ENCODE data around the gene CPVL. TPM values are rescaled to one million over a fixed set of nuclear protein-coding genes. Genes with fewer than 3 reads are reported as not detected.

Gene CPVL
- total and polyA plus RNA-seq, 4 donors = 16.6 to 34.8 (median 17.6) TPM

DNA sequence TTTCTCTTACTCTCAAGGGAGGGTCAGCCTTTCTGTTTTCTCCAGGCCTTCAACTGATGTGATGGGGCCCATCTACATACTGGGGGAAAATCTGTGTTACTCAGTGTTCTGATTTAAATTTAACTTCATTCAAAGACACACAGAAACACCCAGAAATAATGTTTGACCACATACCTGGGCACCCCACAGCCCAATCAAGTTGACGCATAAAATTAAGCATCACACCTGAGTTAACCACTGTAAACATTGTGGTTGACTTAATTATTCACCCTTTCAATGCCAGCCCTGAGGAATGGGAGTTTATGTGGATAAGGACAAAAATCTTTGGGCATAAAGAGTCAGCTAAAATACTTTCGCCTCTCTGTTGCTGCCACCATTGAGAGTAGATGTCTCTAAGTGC is 38.3 kb upstream of the CPVL start:
- TF ChIP-seq CTCF (IDR thresholded peaks at IDR 0.05; ENCODE audit: control extremely low read depth, extremely low read depth) = no peak
- no peak overlapping the region for H3K4me3 ChIP-seq
- H3K9me3 ChIP-seq (ENCODE audit: control insufficient read depth in 4 of 4, insufficient read depth in 3 of 4, low read length in 3 of 4) = no peaks in the 10 kb centered on the region
- ATAC-seq (ENCODE audit: insufficient read depth, low FRiP score) = no peak
- no peak overlapping the region for H3K27ac ChIP-seq (ENCODE audit: low read depth in 1 of 2, low read length in 1 of 2)
- no peak overlapping the region for H3K9ac ChIP-seq (ENCODE audit: insufficient read depth in 1 of 2, low read length in 2 of 2)
- no peaks in the 10 kb centered on the region for H3K4me1 ChIP-seq (ENCODE audit: control insufficient read depth in 5 of 5, insufficient read depth in 5 of 5, low read length in 5 of 5)
- no peak for DNase-seq
- no peaks in the 10 kb centered on the region for H3K36me3 ChIP-seq (ENCODE audit: control insufficient read depth in 4 of 4, insufficient read depth in 4 of 4, low read length in 4 of 4)
- WGBS, 2 donors = 92 to 94% methylated on average over 2 of the region's 2 CpGs
- H3K27me3 ChIP-seq (ENCODE audit: control insufficient read depth in 3 of 3, insufficient read depth in 3 of 3, low read length in 2 of 3) = peaks cover 0 to 3% (median 0%) of the 10 kb centered on the region in 3 donors

DNA sequence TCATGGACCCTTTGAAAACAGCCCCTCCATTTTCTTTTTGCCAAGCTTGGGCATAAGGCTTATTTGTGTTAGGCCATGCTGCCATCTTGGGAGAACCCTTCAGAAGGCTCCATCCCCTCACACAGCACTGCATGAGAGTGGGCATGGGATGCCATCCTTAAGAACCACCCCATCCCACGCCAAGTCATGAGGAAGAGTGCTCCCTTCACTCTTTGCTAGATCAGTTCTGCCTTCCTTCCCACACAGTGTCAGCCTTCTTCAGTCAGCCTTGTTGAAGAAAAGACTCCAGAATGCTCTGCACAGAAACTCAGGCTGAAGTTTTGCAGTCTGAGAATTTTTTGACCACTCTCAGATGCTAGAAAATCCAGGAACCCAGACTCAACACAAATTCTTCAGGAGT is 32.8 kb upstream of the CPVL start:
- no peak for TF ChIP-seq CTCF (IDR thresholded peaks at IDR 0.05; ENCODE audit: control extremely low read depth, extremely low read depth)
- no peak overlapping the region for H3K27ac ChIP-seq (ENCODE audit: low read depth in 1 of 2, low read length in 1 of 2)
- no peak overlapping the region for H3K4me3 ChIP-seq
- H3K27me3 ChIP-seq (ENCODE audit: control insufficient read depth in 3 of 3, insufficient read depth in 3 of 3, low read length in 2 of 3) = no peaks in the 10 kb centered on the region
- H3K9me3 ChIP-seq (ENCODE audit: control insufficient read depth in 4 of 4, insufficient read depth in 3 of 4, low read length in 3 of 4) = peaks cover 0 to 2% (median 0%) of the 10 kb centered on the region in 4 donors
- 68 to 94% methylated on average over 1 of the region's 1 CpG for WGBS, 2 donors
- peaks cover 0 to 3% (median 0%) of the 10 kb centered on the region in 5 donors for H3K4me1 ChIP-seq (ENCODE audit: control insufficient read depth in 5 of 5, insufficient read depth in 5 of 5, low read length in 5 of 5)
- DNase-seq (no peak), ATAC-seq (ENCODE audit: insufficient read depth, low FRiP score) (no peak)
- no peak overlapping the region for H3K9ac ChIP-seq (ENCODE audit: insufficient read depth in 1 of 2, low read length in 2 of 2)
- no peaks in the 10 kb centered on the region for H3K36me3 ChIP-seq (ENCODE audit: control insufficient read depth in 4 of 4, insufficient read depth in 4 of 4, low read length in 4 of 4)

DNA sequence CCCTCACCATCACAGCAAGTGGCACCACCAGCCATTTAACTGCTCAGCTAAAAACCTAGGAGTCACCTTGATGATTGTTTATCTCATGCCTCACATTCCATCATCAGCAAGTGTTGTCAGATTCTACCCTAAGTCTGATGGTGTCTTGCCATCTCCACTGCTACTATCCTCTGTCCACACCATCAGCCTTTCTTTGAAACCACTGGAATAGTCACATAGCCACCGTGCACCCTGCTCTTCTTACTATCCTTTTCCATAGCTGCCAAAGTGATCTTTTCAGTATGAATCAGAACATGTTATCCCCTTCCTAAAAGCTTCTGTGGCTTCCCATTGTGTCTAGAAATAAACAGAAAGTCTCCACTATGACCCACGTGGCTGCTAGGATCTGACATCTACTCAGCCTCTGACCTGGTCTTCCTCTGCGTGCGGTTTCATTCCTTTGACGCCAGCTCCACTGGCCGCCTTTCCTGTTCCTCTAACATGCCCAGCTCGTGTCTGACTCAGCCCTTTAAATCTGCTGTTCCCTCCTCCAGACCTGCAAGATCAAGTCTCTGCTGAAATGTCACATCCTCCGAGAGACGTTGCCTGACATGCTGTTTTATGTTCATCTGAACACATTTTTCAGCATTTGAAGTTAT is 31.7 kb upstream of the CPVL start:
- Histone ChIP-seq H3K27ac (ENCODE audit: low read depth in 1 of 2, low read length in 1 of 2) (no peak overlapping the region), H3K4me3 (no peak overlapping the region), H3K36me3 (ENCODE audit: control insufficient read depth in 4 of 4, insufficient read depth in 4 of 4, low read length in 4 of 4) (no peaks in the 10 kb centered on the region), H3K4me1 (ENCODE audit: control insufficient read depth in 5 of 5, insufficient read depth in 5 of 5, low read length in 5 of 5) (peaks cover 0 to 6% (median 0%) of the 10 kb centered on the region in 5 donors), H3K9me3 (ENCODE audit: control insufficient read depth in 4 of 4, insufficient read depth in 3 of 4, low read length in 3 of 4) (peaks cover 0 to 2% (median 0%) of the 10 kb centered on the region in 4 donors), H3K9ac (ENCODE audit: insufficient read depth in 1 of 2, low read length in 2 of 2) (no peak overlapping the region), H3K27me3 (ENCODE audit: control insufficient read depth in 3 of 3, insufficient read depth in 3 of 3, low read length in 2 of 3) (no peaks in the 10 kb centered on the region)
- no peak for TF ChIP-seq CTCF (IDR thresholded peaks at IDR 0.05; ENCODE audit: control extremely low read depth, extremely low read depth)
- WGBS, 2 donors = 27 to 34% methylated on average over 9 of the region's 9 CpGs
- ATAC-seq (ENCODE audit: insufficient read depth, low FRiP score) (peak; percentile 62), DNase-seq (peak in 2 of 3 donors; percentile 22 to 52)

DNA sequence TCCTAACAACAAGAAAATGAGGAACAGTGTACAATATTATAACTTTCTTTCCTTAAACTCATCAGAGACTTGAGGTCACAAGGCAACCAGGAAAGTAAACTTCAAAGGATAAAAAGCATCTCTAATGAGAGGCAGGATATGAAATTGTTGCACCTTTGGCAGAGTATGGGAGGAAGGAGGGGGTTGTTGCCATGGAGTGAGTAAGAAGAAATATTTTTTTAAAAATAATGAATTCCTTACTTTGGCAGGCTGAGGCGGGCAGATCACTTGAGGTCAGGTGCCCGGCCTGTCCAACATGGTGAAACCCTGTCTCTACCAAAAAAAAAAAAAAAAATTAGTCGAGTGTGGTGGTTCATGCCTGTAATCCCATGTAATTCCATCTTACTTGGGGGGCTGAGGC is 27.1 kb upstream of the CPVL start:
- Histone ChIP-seq H3K9ac (ENCODE audit: insufficient read depth in 1 of 2, low read length in 2 of 2) (no peak overlapping the region), H3K9me3 (ENCODE audit: control insufficient read depth in 4 of 4, insufficient read depth in 3 of 4, low read length in 3 of 4) (peaks cover 0 to 2% (median 0%) of the 10 kb centered on the region in 4 donors), H3K36me3 (ENCODE audit: control insufficient read depth in 4 of 4, insufficient read depth in 4 of 4, low read length in 4 of 4) (no peaks in the 10 kb centered on the region), H3K4me1 (ENCODE audit: control insufficient read depth in 5 of 5, insufficient read depth in 5 of 5, low read length in 5 of 5) (peaks cover 0 to 7% (median 0%) of the 10 kb centered on the region in 5 donors), H3K27ac (ENCODE audit: low read depth in 1 of 2, low read length in 1 of 2) (peak overlapping the region in 1 of 2 donors; percentile 4), H3K4me3 (no peak overlapping the region), H3K27me3 (ENCODE audit: control insufficient read depth in 3 of 3, insufficient read depth in 3 of 3, low read length in 2 of 3) (no peaks in the 10 kb centered on the region)
- DNase-seq (no peak), ATAC-seq (ENCODE audit: insufficient read depth, low FRiP score) (no peak)
- 81 to 86% methylated on average over 3 of the region's 3 CpGs for WGBS, 2 donors
- TF ChIP-seq CTCF (IDR thresholded peaks at IDR 0.05; ENCODE audit: control extremely low read depth, extremely low read depth) = no peak

Measured in lung (tissue), 12 donors.